Measurements from ENCODE around the gene CHRDL1.

DNA sequence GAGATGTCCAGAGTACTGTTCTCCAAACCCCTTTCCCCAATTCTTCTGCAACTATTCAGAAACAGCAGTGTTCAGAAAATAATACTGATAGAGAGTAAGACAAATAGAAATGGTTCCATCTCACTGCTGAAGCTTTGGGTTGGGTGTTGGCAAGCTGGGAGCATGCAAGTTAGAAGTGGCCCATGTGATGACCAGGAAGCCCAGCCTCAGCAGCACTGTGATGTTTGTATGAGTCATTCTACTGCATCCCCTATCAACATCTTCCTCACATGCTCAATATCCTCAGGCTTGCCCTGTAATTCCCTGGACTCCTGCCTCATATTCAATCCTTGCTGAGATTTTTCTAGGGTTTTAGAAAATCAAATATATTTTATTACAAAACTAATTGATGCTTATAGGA is 96.5 kb downstream of the CHRDL1 start:
- no peak for TF ChIP-seq CTCF (conservative IDR thresholded peaks at IDR 0.05 in 1 of 2, IDR thresholded peaks at IDR 0.05 in 1 of 2; ENCODE audit: extremely low read depth in 1 of 2, insufficient read depth in 1 of 2, low read depth in 1 of 2, low read length in 2 of 2)
- no peak for TF ChIP-seq EZH2 (IDR thresholded peaks at IDR 0.05; ENCODE audit: borderline replicate concordance, low read length)

Data from mammary epithelial cell (primary cell).